GM19240 (cell line): ENCODE results near the gene SCRN1.
A peak's percentile ranks its signal among the peaks of the same experiment; 100 is the strongest.
"Not testable (repeated sequence)": the region's sequence is repeated elsewhere in the genome, so short reads cannot be mapped to it uniquely, and the experiment has no call there.

Source experiments
- DNase-seq: peaks from one replicate; pipeline ENCODE4 v3.0.0; 2011; ENCODE audit warnings: low spot score; ENCODE audit not compliant: insufficient read length

The SCRN1 gene

DNA sequence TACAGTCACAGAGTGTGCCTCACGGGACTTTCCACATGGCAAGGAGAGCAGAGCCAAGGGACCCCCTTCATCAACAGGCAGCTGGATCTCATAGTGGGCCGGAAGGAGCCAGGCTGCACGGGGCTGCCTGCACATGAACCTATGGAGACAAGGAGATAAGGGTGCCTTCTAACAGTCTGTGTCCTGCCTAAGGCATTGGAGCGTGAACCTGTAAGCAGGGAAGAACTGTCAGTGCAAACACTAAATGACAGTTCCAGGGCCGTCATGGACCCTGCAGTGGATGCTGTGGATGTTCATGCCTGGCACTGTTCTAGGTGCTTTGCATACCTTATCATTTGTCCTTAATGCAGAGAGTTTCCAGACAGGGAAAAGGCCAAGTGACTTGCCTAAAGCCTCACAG lies 97.4 kb downstream of the SCRN1 start:
- no peak for DNase-seq

DNA sequence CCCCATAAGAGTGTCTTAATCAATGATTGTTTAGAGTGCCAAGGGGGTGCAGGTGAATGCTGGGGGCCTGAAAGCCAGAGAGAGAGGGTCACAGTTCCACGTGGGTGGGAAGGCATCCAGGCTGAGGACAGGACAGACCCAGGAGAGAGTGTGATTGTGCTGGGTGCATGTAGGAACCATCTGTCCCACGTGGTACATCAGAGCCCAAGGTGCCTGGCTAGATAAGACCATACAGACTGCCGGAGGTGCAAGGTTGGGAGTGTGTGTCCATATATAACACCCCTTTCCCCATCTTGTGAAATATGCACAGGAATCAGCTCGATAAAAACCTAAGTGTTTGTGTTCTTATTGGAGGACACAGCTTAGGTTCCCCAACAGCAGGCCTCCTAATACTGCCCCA lies 97.8 kb downstream of the SCRN1 start:
- no peak for DNase-seq

DNA sequence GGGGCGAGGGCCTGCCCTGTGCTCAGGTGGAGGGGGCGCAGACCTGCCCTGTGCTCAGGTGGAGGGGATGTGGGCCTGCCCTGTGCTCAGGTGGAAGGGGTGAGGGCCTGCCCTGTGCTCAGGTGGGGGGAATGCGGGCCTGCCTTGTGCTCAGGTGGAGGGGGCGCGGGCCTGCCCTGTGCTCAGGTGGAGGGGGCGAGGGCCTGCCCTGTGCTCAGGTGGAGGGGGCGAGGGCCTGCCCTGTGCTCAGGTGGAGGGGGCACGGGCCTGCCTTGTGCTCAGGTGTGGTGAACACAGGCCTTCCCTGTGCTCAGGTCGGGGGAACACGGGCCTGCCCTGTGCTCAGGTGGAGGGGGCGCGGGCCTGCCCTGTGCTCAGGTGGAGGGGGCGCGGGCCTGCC lies 98.8 kb downstream of the SCRN1 start:
- not testable (repeated sequence) for DNase-seq

DNA sequence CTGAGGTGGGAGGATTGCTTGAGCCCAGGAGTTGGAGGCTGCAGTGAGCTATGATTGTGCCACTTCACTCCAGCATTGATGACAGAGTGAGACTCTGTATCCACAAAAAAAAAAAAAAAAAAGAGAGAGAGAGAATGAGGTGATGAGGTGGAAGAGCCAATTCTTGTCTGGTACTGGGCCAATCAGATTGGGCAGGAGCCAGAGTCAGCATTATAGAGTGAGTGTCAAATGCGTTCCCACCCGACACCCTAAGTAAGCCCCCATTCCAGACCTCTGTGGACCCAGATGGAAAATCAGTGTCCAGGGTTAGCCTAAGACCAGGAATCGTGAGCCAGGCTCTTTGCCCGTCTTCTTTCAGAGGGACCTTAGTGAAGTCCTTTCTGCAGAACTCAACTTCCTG lies 99.3 kb downstream of the SCRN1 start:
- DNase-seq, result no peak

DNA sequence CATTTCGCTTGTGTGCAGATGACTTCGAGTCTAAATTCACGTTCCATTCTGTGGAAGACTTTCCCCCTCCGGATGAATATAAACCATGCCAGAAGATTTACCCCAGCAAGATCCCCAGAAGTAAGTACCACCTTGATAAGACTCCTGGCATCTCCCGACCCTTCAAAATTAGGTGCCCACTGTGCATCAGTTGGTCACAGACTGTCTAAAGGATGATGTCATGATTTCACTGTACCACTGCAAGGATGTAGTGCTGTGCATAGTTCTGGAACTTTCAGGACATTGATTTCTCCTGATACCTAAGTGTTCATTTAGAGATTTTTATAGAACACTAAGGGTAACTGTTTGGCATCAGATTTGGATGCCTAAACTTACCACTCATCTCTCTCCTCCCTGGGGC lies 100.3 kb downstream of the SCRN1 start:
- DNase-seq, result no peak

DNA sequence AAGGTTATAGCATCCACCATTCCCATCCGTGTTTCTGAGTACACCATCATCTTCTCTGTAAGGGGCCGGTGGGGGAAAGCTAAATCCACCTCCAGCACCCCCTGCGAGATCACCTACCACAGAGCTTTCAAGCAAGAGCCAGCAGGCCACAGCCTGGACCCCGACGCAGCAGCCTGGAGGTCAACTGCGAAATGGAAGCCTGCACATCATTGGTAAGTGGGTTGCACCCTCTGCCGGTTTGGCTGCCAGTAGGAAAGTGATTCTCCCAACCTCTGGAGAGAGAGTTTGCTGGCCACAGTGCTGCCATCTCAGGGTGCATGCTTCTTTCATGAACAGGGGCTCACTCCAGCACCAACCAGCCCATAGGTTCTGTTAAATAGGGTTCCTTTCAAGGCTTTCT lies 101.6 kb downstream of the SCRN1 start:
- no peak for DNase-seq

DNA sequence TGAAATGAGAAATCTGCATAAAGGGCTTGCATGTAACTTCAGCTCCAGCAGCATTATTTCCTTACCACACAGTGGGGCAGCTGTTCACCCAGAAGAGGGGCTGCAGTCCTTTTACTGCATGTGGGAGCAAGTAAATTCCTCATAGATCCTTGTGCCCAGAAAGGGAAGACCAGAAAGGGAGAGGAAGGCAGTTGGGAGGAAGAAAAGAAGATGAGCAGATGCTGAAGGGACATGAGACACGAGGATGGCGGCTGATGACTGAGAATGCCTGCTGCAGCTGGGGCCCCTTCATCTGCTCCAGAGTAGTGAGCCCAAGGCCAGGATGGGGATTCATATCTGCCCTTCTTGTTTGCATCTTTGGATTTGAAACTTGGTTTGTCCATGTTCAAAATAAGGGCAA lies 102.8 kb downstream of the SCRN1 start:
- no peak for DNase-seq

DNA sequence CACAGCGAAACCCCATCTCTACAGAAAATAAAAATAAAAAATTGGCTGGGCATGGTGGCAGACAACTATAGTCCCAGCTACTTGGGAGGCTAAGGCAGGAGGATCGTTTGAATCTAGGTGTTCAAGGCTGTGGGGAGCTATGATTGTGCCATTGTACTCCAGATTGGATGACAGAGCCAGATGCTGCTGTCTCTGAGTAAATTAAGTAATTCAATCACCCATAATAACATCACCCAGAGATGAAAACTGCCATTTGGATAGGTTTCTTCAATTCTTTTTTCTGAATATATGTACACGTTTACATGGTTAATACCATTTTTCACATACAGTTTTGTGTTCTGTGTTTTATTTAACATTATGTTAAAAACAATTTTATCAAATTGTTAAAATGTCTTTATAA lies 104.0 kb downstream of the SCRN1 start:
- no peak for DNase-seq

DNA sequence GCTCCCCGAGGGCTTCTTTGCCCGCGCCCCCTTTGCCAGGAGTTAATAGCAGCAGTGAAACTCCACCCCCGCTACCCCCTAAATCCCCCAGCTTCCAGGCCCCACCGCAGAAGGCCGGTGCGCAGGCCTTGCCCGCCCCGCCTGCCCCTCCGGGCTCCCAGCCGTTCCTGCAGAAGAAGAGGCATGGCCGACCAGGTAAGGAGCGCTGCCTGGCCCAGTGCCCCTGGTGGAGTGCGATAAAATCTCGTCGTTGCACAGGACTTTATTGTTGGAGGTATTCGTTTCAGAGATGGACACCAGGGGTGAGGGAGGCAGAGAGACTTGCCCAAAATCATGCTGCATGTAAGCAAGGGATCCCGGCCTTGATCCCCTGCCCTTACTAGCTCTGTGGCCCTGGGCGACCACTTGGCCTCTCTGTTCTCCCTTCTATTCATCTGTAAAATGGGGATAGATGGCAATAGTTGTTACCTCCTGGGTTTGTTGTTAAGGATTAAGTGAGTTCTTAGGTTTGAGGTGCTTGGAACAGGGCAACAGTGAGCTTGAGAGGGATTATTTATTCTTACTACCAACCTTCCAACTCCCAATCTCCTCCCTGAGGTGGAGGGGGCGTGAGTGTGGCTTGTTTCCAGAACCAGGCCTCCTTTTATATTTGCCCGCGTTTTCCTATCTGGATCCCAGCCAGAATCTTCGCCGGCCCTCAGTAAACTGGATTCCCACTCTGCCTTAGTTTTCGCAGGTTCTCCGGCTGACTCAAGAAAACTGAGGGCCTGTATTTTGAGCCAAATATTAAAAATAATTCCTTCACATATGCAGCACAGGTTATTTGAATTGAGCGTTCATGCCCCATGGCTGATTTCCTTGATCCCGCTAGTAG lies 105.0 kb downstream of the SCRN1 start:
- DNase-seq, result no peak

DNA sequence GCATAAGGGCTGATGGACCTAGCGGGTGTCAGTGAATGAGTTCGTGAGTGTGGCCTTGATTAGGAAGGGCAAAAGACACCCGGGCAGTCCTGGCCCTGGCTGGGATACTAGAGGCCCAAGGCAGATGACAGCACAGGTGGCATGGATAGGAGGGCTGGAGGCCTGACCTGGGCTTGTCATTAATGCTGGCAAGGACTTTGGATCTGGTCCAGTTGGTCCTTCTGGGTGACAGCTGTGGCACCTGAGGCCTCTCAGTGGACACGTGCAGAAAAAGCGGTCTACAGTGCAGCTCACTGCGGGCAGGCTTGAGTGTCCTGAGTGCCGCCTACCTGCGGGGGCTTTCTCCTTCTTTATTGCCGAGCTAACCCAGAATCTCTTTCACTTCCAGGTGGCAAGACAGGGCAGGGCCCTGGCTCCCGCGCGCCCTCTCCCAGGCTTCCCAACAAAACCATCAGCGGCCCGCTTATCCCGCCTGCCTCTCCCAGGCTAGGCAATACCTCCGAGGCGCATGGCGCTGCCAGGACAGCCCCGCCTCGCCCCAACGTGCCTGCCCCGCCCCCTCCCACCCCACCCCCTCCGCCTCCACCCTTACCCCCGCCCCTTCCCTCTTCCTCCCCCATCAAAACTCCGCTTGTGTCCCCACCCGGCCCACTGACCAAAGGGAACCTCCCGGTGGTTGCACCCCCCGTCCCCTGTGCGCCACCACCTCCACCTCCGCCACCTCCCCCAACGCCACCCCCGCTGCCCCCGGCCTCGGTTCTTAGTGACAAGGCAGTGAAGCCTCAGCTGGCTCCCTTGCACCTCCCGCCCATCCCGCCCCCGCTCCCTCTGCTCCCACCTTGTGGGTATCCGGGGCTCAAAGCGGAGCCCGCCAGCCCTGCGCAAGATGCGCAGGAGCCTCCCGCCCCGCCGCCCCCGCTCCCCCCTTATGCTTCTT lies 105.9 kb downstream of the SCRN1 start:
- no peak for DNase-seq

DNA sequence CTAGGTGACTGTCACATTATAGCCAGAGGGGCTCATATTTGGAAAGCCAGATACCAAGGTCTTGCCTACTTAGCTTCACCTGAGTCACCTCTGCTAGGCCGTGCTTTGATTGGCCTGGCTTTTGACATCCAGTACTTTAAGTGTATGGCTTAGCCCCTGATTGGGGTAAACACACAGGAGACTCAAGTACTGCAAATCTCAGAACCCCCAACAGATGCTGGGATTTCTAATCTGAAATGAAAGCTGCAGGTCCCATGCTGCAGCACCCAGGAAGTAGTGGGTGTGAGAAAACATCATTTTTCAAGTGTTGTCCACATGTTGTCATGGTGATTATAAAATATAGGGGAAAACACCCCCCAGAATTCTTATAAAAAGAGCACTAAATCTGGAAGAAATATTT lies 107.1 kb downstream of the SCRN1 start:
- no peak for DNase-seq

DNA sequence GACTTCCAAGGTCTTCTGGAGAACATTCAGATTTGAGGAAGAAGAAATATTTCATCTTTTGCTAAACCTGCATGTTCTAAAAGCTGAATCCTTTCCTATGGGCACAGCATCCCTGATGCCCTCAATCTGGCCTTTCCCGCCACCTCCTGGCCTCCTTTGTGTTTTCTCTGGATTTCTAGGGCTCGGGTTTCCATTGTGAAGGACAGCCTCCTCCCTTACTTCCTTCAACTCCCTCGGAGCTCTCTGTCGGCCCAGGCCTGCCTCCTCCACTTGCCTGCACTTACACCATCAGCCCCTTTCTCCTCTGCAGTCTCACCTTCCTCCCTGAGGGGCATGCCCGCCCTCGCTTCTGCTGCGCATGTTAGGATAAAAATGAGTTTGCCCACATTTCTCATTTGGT lies 107.9 kb downstream of the SCRN1 start:
- DNase-seq, result no peak

DNA sequence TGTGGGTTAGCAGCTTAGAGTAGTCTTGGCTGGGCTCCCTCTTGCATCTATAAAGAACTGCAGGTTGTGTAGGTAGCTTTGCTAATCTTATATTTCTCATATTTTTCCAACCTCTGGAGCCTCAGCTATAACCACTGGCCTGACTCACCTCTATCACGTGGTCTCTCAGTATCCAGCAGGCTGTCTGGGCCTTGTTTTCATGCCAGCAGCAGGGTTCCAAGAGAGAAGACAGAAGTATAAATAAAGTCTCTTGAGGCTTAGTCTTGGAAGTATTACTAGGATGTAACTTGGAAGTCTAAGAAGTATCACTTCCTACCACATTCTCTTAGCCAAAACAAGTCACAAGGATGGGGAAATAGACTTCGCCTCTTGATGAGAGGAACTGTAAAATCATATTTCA lies 110.0 kb downstream of the SCRN1 start:
- DNase-seq, result no peak

DNA sequence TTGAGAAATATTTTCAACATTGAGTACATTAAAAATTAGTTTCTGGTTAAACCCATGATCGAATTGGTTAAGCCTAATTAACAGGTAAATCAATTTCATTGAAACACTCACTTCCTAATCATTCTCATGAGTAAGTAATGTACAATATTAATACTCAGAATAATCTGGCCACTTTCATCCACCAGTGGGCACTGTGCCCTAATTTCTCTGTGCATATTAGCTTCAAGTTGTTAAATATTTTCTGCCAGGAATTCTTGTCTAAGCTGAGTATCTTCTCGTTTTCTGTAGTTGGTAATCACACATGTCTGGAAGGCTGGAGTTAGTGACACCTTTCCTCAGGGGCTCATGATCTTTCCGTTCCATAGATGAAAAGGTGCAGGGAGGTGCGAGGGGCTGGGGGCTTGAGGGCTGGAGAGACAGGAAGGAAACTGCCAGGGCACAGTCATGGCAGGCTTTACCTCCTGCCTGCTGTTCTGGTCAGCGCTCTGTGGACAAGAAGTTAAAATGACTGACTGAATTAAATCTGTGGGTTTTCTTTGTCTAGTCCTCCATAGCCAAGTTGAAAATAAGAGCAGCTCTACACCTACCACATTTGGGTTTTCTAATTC lies 111.4 kb downstream of the SCRN1 start:
- DNase-seq, result peak; percentile 19

DNA sequence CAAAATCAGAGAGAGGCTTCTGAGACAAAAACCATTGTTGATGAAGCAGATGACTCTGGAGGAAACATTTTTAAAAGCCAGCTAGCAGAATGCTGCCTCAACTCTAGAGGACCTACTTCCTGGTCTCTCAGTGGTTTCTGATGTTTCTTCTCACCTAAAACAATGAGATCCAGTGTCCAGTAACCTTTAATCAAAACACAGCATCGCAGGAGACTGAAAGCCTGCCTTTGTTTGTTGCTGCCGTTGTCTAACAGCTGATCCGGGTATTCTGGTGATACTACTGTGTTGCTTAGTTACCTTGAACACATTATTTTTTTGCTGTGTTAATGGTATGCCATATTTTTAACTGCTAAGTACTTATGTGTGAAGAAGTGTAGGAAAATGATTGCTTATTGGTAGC lies 112.4 kb downstream of the SCRN1 start:
- no peak for DNase-seq

DNA sequence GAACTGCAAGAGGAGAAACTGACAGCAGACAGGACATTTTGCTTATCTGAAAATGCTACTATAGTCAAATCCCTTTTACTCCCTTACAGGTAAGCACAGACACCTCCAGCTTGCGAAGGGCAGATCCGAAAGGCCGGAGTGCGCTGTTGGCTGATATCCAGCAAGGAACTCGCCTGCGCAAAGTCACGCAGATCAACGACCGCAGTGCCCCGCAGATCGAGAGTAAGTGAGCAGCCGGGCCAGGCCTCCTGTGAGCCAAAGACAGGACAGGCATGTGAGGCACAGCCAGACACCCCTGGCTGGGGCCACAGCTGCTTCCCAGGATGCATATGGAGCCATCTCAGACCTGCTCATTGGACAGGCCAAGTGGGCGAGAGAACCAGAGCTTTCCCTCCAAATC lies 113.9 kb downstream of the SCRN1 start:
- no peak for DNase-seq

DNA sequence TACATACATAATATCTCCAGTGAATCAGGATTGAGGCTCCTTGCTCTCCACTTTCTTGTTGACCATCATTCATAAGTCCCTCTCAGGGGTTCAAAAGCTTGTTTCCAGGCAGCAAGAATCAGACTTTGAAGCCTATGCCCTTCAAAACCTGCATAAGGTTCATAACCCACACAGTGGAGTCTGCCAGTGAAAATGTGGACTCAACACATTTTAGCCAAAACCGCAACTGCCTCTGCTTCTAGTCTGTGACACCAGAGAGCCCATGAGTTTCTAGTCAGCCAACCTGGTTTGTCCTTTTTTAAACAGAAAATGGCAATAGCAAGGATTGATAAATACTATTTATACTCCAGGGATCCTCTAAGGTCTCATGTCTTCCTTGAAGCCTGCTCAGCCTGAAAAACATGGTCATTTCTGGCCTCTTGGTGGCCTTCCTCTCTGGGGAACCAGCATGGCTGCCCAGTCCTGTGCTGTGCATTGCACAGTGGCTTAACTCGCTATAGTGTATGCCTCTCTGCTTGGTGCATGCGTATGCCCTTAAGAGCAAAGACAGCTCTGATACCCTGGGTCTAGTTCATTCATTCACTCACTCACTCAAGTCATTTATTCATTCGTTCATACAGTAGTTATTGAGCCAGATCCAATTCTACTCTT lies 115.8 kb downstream of the SCRN1 start:
- no peak for DNase-seq

DNA sequence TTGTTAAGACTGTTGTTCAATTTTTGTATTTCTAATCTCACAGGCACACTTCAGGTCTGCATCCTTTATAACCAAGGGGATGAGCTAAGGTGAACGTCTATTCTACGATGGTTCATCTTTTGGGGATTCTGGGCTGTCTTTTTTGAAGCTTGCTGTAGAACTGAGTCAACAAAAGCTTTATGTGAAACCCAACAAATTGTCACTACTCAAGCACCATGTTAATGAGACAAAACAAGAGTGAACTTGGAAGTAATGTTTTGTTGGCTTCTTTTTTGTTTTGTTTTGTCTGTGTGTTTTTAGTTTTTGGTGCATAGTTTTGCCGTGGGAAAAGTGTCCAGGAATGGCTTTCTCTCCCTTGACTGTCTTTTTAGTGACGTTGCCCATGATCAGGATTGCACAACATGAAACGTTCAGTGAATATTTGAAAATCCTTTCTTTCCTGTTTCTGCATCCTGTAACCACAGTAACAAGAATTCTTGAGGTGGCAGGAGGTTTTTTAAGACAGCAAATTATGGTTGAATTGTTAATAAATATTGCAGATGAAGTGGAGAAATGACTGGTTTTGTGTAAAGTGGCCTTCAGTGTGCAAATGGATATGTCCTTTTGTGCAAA lies 117.7 kb downstream of the SCRN1 start:
- no peak for DNase-seq
